Suprapubic skin (tissue), 4 donors: ENCODE results near the gene OTOP2.

Experiments
- CTCF ChIP-seq, 2 donors: fragments of 200-600 bp in 1 of 2; fragments of 450-650 bp in 1 of 2; sonication (generic) in 1 of 2; IDR thresholded peaks; one replicate each; pipeline ENCODE4 v1.5.1; 2016 to 2019; ENCODE audit warnings: antibody characterized with exemption in 2 of 2, mild to moderate bottlenecking in 1 of 2, moderate library complexity in 1 of 2
- EP300 ChIP-seq: sonication (generic); formaldehyde crosslinking; IDR thresholded peaks from one replicate; pipeline ENCODE4 v1.6.1; 2017; ENCODE audit warnings: antibody characterized with exemption
- POLR2A ChIP-seq, 2 donors: fragments of 450-650 bp; IDR thresholded peaks; one replicate each; pipeline ENCODE4 v1.6.1; 2017; ENCODE audit warnings: antibody characterized with exemption in 2 of 2, mild to moderate bottlenecking in 2 of 2, moderate library complexity in 2 of 2
- POLR2AphosphoS5 ChIP-seq, 3 donors: sonication (generic); formaldehyde crosslinking; IDR thresholded peaks; one replicate each; pipeline ENCODE4 v1.6.1; 2017; ENCODE audit warnings: antibody characterized with exemption in 3 of 3

GRCh38 chr17:74922694-74923537, 1.2 kb upstream of the OTOP2 start, which contains the start of gene USH1G:
- no peak for TF ChIP-seq CTCF (IDR thresholded peaks at IDR 0.05)
- no peak for TF ChIP-seq POLR2AphosphoS5 (IDR thresholded peaks at IDR 0.05)
- no peak for TF ChIP-seq POLR2A (IDR thresholded peaks at IDR 0.05)
- TF ChIP-seq EP300, result no peak
